Measurements from ENCODE around the gene MDP1.
A peak's percentile ranks its signal among the peaks of the same experiment; 100 is the strongest.

Gene MDP1

DNA sequence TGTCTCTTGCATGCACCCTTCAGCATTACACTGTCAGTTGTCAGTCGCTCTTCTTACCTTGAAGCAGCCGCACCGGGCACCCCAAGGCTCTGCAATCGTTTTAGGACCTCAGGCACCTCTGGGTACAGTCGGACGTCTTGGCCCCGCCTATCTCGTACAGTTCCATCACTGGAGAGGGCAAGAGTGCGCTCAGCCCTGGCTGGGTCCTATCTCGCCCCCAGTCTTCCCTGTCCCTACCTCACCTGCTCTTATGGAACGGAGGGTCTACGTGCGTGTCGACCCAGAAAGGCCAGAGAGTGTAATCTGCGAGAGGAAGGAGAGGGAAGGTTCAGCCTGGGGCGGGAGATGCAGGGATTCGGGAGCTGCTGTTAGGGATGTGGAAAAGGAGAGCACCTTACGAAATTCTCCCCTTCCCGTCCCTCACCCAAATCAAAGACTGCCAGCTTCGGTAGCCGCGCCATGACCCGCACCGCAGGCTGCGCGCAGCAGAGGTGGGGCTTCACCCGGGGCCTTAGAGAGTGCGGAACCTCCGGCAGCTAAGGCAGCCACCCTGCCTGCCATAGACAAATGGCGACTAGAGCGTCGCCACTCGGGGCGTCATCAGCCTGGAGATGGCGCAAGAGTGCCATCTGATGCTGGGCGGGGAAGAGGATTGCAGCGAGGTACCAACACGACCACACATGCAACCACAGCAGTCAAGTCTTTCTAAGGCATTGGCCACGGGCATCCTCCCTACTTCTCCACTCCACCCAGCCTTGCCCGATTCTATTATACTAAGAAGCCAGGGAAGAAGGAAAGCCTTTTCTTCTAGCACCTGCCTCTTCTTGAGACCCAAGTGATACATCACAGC, at the start of gene MDP1:
TSS of gene MDP1 (minus strand) at position 572 of the 850 bp plus-strand sequence. CDS start at position 461, 111 bp downstream.
- Histone ChIP-seq H4K20me1 (ENCODE audit: insufficient read depth, low read length, poor library complexity, severe bottlenecking) (no peaks in the 10 kb centered on the region), H3K4me2 (ENCODE audit: low read depth, low read length, poor library complexity, severe bottlenecking) (peak within 1 kb of the TSS; percentile 78), H3K36me3 (ENCODE audit: insufficient read depth, low read length) (no peaks in the 10 kb centered on the region; the same call in 1 of the 2 replicates), H3K79me2 (ENCODE audit: insufficient read depth, low read length) (peaks cover 32% of the 10 kb centered on the region), H3K4me1 (ENCODE audit: insufficient read depth, low read length, poor library complexity, severe bottlenecking) (peaks cover 29% of the 10 kb centered on the region), H3K27me3 (ENCODE audit: insufficient read depth, low read length, poor library complexity, severe bottlenecking) (no peaks in the 10 kb centered on the region), H3K9me3 (ENCODE audit: insufficient read depth, low read depth, low read length) (no peaks in the 10 kb centered on the region), H3K4me3 (ENCODE audit: low read length, poor library complexity, severe bottlenecking) (peak within 1 kb of the TSS; percentile 99), H3F3A (ENCODE audit: low read depth) (peaks cover 9% of the 10 kb centered on the region; the same call in 1 of the 2 replicates), H3K9me2 (replicated peaks; ENCODE audit: low read depth, low read length) (no peaks in the 10 kb centered on the region), H3K9ac (ENCODE audit: low read depth, low read length, poor library complexity, severe bottlenecking) (peak within 1 kb of the TSS; percentile 95), H2AFZ (ENCODE audit: low read length) (peak within 1 kb of the TSS; percentile 96)
- no peak for TF ChIP-seq EZH2phosphoT487 (IDR thresholded peaks at IDR 0.05; ENCODE audit: borderline replicate concordance)
- TF ChIP-seq, protein P1, sequence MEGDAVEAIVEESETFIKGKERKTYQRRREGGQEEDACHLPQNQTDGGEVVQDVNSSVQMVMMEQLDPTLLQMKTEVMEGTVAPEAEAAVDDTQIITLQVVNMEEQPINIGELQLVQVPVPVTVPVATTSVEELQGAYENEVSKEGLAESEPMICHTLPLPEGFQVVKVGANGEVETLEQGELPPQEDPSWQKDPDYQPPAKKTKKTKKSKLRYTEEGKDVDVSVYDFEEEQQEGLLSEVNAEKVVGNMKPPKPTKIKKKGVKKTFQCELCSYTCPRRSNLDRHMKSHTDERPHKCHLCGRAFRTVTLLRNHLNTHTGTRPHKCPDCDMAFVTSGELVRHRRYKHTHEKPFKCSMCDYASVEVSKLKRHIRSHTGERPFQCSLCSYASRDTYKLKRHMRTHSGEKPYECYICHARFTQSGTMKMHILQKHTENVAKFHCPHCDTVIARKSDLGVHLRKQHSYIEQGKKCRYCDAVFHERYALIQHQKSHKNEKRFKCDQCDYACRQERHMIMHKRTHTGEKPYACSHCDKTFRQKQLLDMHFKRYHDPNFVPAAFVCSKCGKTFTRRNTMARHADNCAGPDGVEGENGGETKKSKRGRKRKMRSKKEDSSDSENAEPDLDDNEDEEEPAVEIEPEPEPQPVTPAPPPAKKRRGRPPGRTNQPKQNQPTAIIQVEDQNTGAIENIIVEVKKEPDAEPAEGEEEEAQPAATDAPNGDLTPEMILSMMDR (conservative IDR thresholded peaks at IDR 0.05; ENCODE audit: low read length) = peak; percentile 78

DNA sequence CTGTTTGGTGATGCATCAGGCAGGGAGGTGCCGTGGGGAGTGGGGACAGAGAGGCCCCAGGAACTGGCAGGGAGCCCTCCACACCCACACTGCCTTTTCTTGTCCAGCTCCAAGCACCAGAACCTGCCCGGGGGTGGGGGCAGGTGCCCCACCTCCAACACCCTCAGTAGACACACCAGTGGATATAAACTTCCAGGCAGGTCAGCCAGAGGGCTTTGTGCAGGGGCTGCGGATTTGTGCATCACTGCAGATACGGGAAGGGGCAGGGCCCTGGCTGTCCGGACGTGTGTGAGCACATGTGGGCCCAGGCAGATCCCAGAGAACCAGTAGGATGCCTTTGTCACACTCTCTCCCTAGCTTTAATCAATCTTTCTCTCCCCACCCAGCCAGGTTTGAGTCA, 48.4 kb upstream of the MDP1 start:
- Histone ChIP-seq H3K79me2 (ENCODE audit: insufficient read depth, low read length) (no peaks in the 10 kb centered on the region), H3F3A (ENCODE audit: low read depth) (no peaks in the 10 kb centered on the region), H3K9ac (ENCODE audit: low read depth, low read length, poor library complexity, severe bottlenecking) (no peak overlapping the region), H3K9me2 (replicated peaks; ENCODE audit: low read depth, low read length) (no peaks in the 10 kb centered on the region), H3K9me3 (ENCODE audit: insufficient read depth, low read depth, low read length) (no peaks in the 10 kb centered on the region), H3K4me2 (ENCODE audit: low read depth, low read length, poor library complexity, severe bottlenecking) (no peak overlapping the region), H3K27me3 (ENCODE audit: insufficient read depth, low read length, poor library complexity, severe bottlenecking) (no peaks in the 10 kb centered on the region), H3K4me1 (ENCODE audit: insufficient read depth, low read length, poor library complexity, severe bottlenecking) (no peaks in the 10 kb centered on the region), H3K4me3 (ENCODE audit: low read length, poor library complexity, severe bottlenecking) (no peak overlapping the region), H4K20me1 (ENCODE audit: insufficient read depth, low read length, poor library complexity, severe bottlenecking) (no peaks in the 10 kb centered on the region), H3K36me3 (ENCODE audit: insufficient read depth, low read length) (no peaks in the 10 kb centered on the region), H2AFZ (ENCODE audit: low read length) (no peak overlapping the region)
- no peak for TF ChIP-seq EZH2phosphoT487 (IDR thresholded peaks at IDR 0.05; ENCODE audit: borderline replicate concordance)
- TF ChIP-seq, protein P1 (conservative IDR thresholded peaks at IDR 0.05; ENCODE audit: low read length) = no peak

DNA sequence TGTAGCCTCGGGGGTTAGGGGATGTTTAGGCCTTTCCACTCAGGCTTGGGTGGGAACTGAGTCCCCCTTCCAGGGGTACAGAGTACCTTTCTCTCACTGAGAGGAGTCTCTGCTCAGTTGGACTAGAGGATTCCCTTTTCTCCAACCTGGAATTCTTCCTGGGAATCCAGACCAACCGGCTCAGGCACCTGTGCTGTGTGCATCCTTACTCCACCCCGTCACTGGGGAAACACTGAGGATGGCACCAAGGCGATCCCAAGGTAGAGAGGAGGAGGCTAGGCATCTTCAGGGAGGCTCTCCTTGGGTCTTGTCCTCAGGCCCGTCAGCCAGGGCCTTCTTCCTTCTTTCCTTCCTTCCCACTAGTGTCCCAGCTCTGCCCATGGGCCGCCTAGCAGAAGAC, 48.0 kb upstream of the MDP1 start:
- no peaks in the 10 kb centered on the region for H3K79me2 ChIP-seq (ENCODE audit: insufficient read depth, low read length)
- no peak overlapping the region for H3K4me2 ChIP-seq (ENCODE audit: low read depth, low read length, poor library complexity, severe bottlenecking)
- H3K9me3 ChIP-seq (ENCODE audit: insufficient read depth, low read depth, low read length) = no peaks in the 10 kb centered on the region
- H2AFZ ChIP-seq (ENCODE audit: low read length) = no peak overlapping the region
- H3K36me3 ChIP-seq (ENCODE audit: insufficient read depth, low read length) = no peaks in the 10 kb centered on the region
- H3F3A ChIP-seq (ENCODE audit: low read depth) = no peaks in the 10 kb centered on the region
- TF ChIP-seq, protein P1 (conservative IDR thresholded peaks at IDR 0.05; ENCODE audit: low read length) = no peak
- TF ChIP-seq EZH2phosphoT487 (IDR thresholded peaks at IDR 0.05; ENCODE audit: borderline replicate concordance) = no peak
- H3K9me2 ChIP-seq (replicated peaks; ENCODE audit: low read depth, low read length) = no peaks in the 10 kb centered on the region
- no peak overlapping the region for H3K9ac ChIP-seq (ENCODE audit: low read depth, low read length, poor library complexity, severe bottlenecking)
- no peaks in the 10 kb centered on the region for H4K20me1 ChIP-seq (ENCODE audit: insufficient read depth, low read length, poor library complexity, severe bottlenecking)
- no peak overlapping the region for H3K4me3 ChIP-seq (ENCODE audit: low read length, poor library complexity, severe bottlenecking)
- no peaks in the 10 kb centered on the region for H3K4me1 ChIP-seq (ENCODE audit: insufficient read depth, low read length, poor library complexity, severe bottlenecking)
- H3K27me3 ChIP-seq (ENCODE audit: insufficient read depth, low read length, poor library complexity, severe bottlenecking) = no peaks in the 10 kb centered on the region
